H9 (cell line): ENCODE measurements around the gene CIT. TPM values are rescaled to one million over a fixed set of nuclear protein-coding genes. Genes with fewer than 3 reads are reported as not detected.

Experiments used
- DNase-seq: peaks from one replicate; pipeline ENCODE4 v3.0.0-alpha.2; 2017
- H2AFZ ChIP-seq: one replicate; pipeline ENCODE4 v1.6.1; 2013; ENCODE audit warnings: mild to moderate bottlenecking, low read length, control low read depth, moderate library complexity
- H2AK5ac ChIP-seq: 2 replicates; pipeline ENCODE4 v1.6.1; 2013; ENCODE audit warnings: low read length, control low read depth, mixed read lengths; ENCODE audit not compliant: insufficient read length
- H2BK120ac ChIP-seq: one replicate; pipeline ENCODE4 v1.6.1; 2013; ENCODE audit warnings: low read depth, mild to moderate bottlenecking, low read length, control low read depth, inconsistent platforms; ENCODE audit not compliant: poor library complexity, severe bottlenecking
- H2BK12ac ChIP-seq: 2 replicates; pipeline ENCODE4 v1.6.1; 2013; ENCODE audit warnings: low read length, control low read depth, mixed read lengths, low read depth; ENCODE audit not compliant: insufficient read length
- H2BK15ac ChIP-seq: 2 replicates; pipeline ENCODE4 v1.6.1; 2013; ENCODE audit warnings: low read depth, low read length, control low read depth
- H2BK20ac ChIP-seq: one replicate; pipeline ENCODE4 v1.6.1; 2013; ENCODE audit warnings: low read depth, mild to moderate bottlenecking, low read length, control low read depth, inconsistent platforms; ENCODE audit not compliant: poor library complexity, severe bottlenecking
- H2BK5ac ChIP-seq: 2 replicates; pipeline ENCODE4 v1.6.1; 2013; ENCODE audit warnings: low read length, control low read depth, mixed read lengths; ENCODE audit not compliant: insufficient read length
- H3K14ac ChIP-seq: 2 replicates; pipeline ENCODE4 v1.6.1; 2013; ENCODE audit warnings: low read length, control low read depth; ENCODE audit not compliant: insufficient read depth
- H3K18ac ChIP-seq: 2 replicates; pipeline ENCODE4 v1.6.1; 2013; ENCODE audit warnings: low read depth, mild to moderate bottlenecking, mixed read lengths, low read length, control low read depth; ENCODE audit not compliant: insufficient read length
- H3K23ac ChIP-seq: 2 replicates; pipeline ENCODE4 v1.6.1; 2013; ENCODE audit warnings: low read length, control low read depth, mixed read lengths, low read depth; ENCODE audit not compliant: insufficient read length
- H3K23me2 ChIP-seq: 2 replicates; pipeline ENCODE4 v1.6.1; 2013; ENCODE audit warnings: low read depth, mild to moderate bottlenecking, mixed read lengths, low read length, control low read depth; ENCODE audit not compliant: insufficient read length, poor library complexity, severe bottlenecking
- H3K27ac ChIP-seq: 2 replicates; pipeline ENCODE4 v1.5.1; 2013; ENCODE audit warnings: low read length, control low read depth, mixed read lengths, low read depth; ENCODE audit not compliant: insufficient read length
- H3K27me3 ChIP-seq: 2 replicates; pipeline ENCODE4 v1.6.1; 2013; ENCODE audit warnings: low read length, control low read depth, inconsistent platforms; ENCODE audit not compliant: insufficient read depth
- H3K4ac ChIP-seq: 2 replicates; pipeline ENCODE4 v1.6.1; 2013; ENCODE audit warnings: low read depth, mild to moderate bottlenecking, control low read depth, inconsistent platforms, low read length, moderate library complexity
- H3K4me1 ChIP-seq: 2 replicates; pipeline ENCODE4 v1.6.1; 2013; ENCODE audit warnings: low read length, control low read depth, inconsistent platforms; ENCODE audit not compliant: insufficient read depth
- H3K4me2 ChIP-seq: 2 replicates; pipeline ENCODE4 v1.6.1; 2013; ENCODE audit warnings: low read length, control low read depth, mixed read lengths; ENCODE audit not compliant: insufficient read length, insufficient read depth
- H3K56ac ChIP-seq: 2 replicates; pipeline ENCODE4 v1.6.1; 2013; ENCODE audit warnings: low read depth, mild to moderate bottlenecking, mixed read lengths, low read length, control low read depth; ENCODE audit not compliant: insufficient read length
- H3K79me1 ChIP-seq: 2 replicates; pipeline ENCODE4 v1.6.1; 2013; ENCODE audit warnings: low read depth, mild to moderate bottlenecking, moderate library complexity, low read length, control low read depth, inconsistent platforms; ENCODE audit not compliant: insufficient read depth, poor library complexity, severe bottlenecking
- H3K79me2 ChIP-seq: 2 replicates; pipeline ENCODE4 v1.6.1; 2013; ENCODE audit warnings: low read length, control low read depth, inconsistent platforms; ENCODE audit not compliant: insufficient read depth
- H3K9ac ChIP-seq: 2 replicates; pipeline ENCODE4 v1.6.1; 2013; ENCODE audit warnings: low read length, control low read depth, mixed read lengths; ENCODE audit not compliant: insufficient read length; ENCODE audit errors: extremely low read depth
- H3K9me3 ChIP-seq: one replicate; pipeline ENCODE4 v1.6.1; 2013; ENCODE audit warnings: low read depth, low read length, inconsistent platforms; ENCODE audit not compliant: control insufficient read depth
- H3T11ph ChIP-seq: one replicate; pipeline ENCODE4 v1.6.1; 2013; ENCODE audit warnings: mild to moderate bottlenecking, low read length, control low read depth, inconsistent platforms
- H4K20me1 ChIP-seq: one replicate; pipeline ENCODE4 v1.6.1; 2013; ENCODE audit not compliant: control insufficient read depth, insufficient read length, insufficient read depth
- H4K5ac ChIP-seq: 2 replicates; pipeline ENCODE4 v1.6.1; 2013; ENCODE audit warnings: low read depth, mild to moderate bottlenecking, mixed read lengths, low read length, control low read depth; ENCODE audit not compliant: insufficient read length
- H4K8ac ChIP-seq: replicated peaks from 2 replicates; pipeline ENCODE4 v1.6.1; 2013; ENCODE audit warnings: low read length, control low read depth, mixed read lengths, low read depth; ENCODE audit not compliant: insufficient read length
- H4K91ac ChIP-seq: 2 replicates; pipeline ENCODE4 v1.6.1; 2013; ENCODE audit warnings: low read depth, mild to moderate bottlenecking, moderate library complexity, mixed read lengths, low read length, control low read depth; ENCODE audit not compliant: insufficient read length
- H3K27ac Mint-ChIP-seq, 3 experiments: 2 replicates in 2 of 3; 3 replicates in 1 of 3; pipeline ENCODE4 v1.8.0; 2020 to 2021; ENCODE audit warnings: mixed read lengths in 3 of 3, mild to moderate bottlenecking in 1 of 3, moderate library complexity in 1 of 3
- H3K27me3 Mint-ChIP-seq: 2 replicates; pipeline ENCODE4 v1.8.0; 2021; ENCODE audit warnings: low read depth, mild to moderate bottlenecking, moderate library complexity, mixed read lengths
- H3K36me3 Mint-ChIP-seq, 3 experiments: 2 replicates in 2 of 3; 3 replicates in 1 of 3; pipeline ENCODE4 v1.8.0; 2020 to 2021; ENCODE audit warnings: low read depth in 3 of 3, mixed read lengths in 3 of 3; ENCODE audit not compliant: insufficient read depth in 1 of 3
- H3K4me1 Mint-ChIP-seq, 2 experiments: 2 replicates each; pipeline ENCODE4 v1.8.0; 2020; ENCODE audit warnings: mixed read lengths in 2 of 2
- H3K4me3 Mint-ChIP-seq, 2 experiments: 2 replicates in 1 of 2; 3 replicates in 1 of 2; pipeline ENCODE4 v1.8.0; 2020 to 2021; ENCODE audit warnings: mild to moderate bottlenecking in 2 of 2, mixed read lengths in 2 of 2, moderate library complexity in 1 of 2
- H3K9me3 Mint-ChIP-seq, 2 experiments: 2 replicates in 1 of 2; 3 replicates in 1 of 2; pipeline ENCODE4 v1.8.0; 2020; ENCODE audit warnings: mild to moderate bottlenecking in 2 of 2, mixed read lengths in 2 of 2, moderate library complexity in 1 of 2
- WGBS: extraction: QIAGEN DNeasy Blood & Tissue Kit; methylation state at CpG from one replicate; pipeline ENCODE4 v1.1.7; 2013; ENCODE audit warnings: missing lambda C conversion rate, low lambda C conversion rate, mixed read lengths; ENCODE audit not compliant: insufficient read length; ENCODE audit errors: extremely low coverage; 5-methylcytosine and 5-hydroxymethylcytosine counted together
- total RNA-seq: library from RNA; stranded (reverse); gene quantifications from 2 replicates; pipeline ENCODE4 v1.2.1, GENCODE V29; 2021
- TF ChIP-seq, protein P1 (sequence below): fragments of 200-600 bp; sonication (generic); conservative IDR thresholded peaks from 3 replicates; pipeline ENCODE4 v1.8.0; 2021; ENCODE audit warnings: antibody characterized with exemption, mild to moderate bottlenecking

The CIT gene
- total RNA-seq, 1 experiment from 2014 or later = 55.3 TPM

DNA sequence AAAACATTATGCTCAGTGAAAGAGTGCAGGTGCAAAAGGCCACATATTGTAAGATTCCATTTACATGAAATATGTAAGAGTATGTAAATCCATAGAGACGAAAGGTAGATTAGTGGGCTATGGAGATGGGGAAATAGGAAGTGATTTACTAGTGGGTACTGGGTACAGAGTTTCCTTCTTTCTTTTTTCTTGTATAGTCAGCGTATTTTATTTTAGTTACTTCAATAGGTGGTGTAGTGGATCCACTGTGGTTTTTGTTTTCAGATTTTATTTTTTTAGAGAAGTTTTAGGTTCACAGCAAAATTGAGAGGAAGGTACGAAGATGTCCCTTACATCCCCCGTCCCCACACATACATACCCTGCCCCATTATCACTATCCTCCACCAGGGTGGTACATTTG, 6.1 kb upstream of the CIT start:
- WGBS = no CpG with 5 or more reads among the region's 4 CpGs

More for the DNA sequence above, 6.1 kb upstream of the CIT start:
- no peaks in the 10 kb centered on the region for H3K9me3 Mint-ChIP-seq
- H3K36me3 Mint-ChIP-seq = no peaks in the 10 kb centered on the region
- H3K4me1 Mint-ChIP-seq = no peaks in the 10 kb centered on the region
- no peak overlapping the region for H3K56ac ChIP-seq
- H3T11ph ChIP-seq = no peak overlapping the region
- H2BK120ac ChIP-seq = no peak overlapping the region
- H3K79me1 ChIP-seq = no peaks in the 10 kb centered on the region
- H3K18ac ChIP-seq = no peak overlapping the region
- TF ChIP-seq, protein P1, sequence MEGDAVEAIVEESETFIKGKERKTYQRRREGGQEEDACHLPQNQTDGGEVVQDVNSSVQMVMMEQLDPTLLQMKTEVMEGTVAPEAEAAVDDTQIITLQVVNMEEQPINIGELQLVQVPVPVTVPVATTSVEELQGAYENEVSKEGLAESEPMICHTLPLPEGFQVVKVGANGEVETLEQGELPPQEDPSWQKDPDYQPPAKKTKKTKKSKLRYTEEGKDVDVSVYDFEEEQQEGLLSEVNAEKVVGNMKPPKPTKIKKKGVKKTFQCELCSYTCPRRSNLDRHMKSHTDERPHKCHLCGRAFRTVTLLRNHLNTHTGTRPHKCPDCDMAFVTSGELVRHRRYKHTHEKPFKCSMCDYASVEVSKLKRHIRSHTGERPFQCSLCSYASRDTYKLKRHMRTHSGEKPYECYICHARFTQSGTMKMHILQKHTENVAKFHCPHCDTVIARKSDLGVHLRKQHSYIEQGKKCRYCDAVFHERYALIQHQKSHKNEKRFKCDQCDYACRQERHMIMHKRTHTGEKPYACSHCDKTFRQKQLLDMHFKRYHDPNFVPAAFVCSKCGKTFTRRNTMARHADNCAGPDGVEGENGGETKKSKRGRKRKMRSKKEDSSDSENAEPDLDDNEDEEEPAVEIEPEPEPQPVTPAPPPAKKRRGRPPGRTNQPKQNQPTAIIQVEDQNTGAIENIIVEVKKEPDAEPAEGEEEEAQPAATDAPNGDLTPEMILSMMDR = no peak
- no peaks in the 10 kb centered on the region for H4K20me1 ChIP-seq
- H3K27me3 ChIP-seq = no peaks in the 10 kb centered on the region
- no peak overlapping the region for H2AK5ac ChIP-seq
- H2BK20ac ChIP-seq = no peak overlapping the region
- DNase-seq = no peak
- peaks cover 2% of the 10 kb centered on the region; the same call in 1 of the 2 replicates for H3K27me3 Mint-ChIP-seq
- H3K4me1 ChIP-seq = no peaks in the 10 kb centered on the region
- no peak overlapping the region for H2BK5ac ChIP-seq
- H2BK12ac ChIP-seq = no peak overlapping the region
- H3K79me2 ChIP-seq = no peaks in the 10 kb centered on the region
- no peak overlapping the region for H3K9ac ChIP-seq
- H3K23ac ChIP-seq = no peak overlapping the region
- H4K8ac ChIP-seq = no peak overlapping the region
- H4K5ac ChIP-seq = no peak overlapping the region
- no peak overlapping the region for H3K27ac ChIP-seq
- H3K27ac Mint-ChIP-seq = no peak overlapping the region
- no peak overlapping the region for H3K4ac ChIP-seq
- no peak overlapping the region for H2BK15ac ChIP-seq
- H3K23me2 ChIP-seq = no peaks in the 10 kb centered on the region
- no peak overlapping the region for H3K4me2 ChIP-seq
- no peaks in the 10 kb centered on the region for H3K9me3 ChIP-seq
- H3K4me3 Mint-ChIP-seq = no peak overlapping the region
- no peak overlapping the region for H3K14ac ChIP-seq
- no peak overlapping the region for H2AFZ ChIP-seq
- no peak overlapping the region for H4K91ac ChIP-seq
